GM12891 (cell line): ENCODE results near the gene RABEP1.

ENCODE experiments used
- POLR2A ChIP-seq: IDR thresholded peaks from 2 replicates; pipeline ENCODE4 v1.6.1; 2011; ENCODE audit warnings: low read depth, low read length, control low read depth
- POLR2AphosphoS5 ChIP-seq: IDR thresholded peaks from 2 replicates; pipeline ENCODE4 v1.6.1; 2011; ENCODE audit warnings: low read depth, low read length, control low read depth

- TF ChIP-seq POLR2AphosphoS5 (no peak), POLR2A (no peak)
Observed at GRCh38 chr17:5408186-5408585, 126.1 kb downstream of the RABEP1 start.
